Measurements from ENCODE around the gene TGFBR3L. TPM values are rescaled to one million over a fixed set of nuclear protein-coding genes. Genes with fewer than 3 reads are reported as not detected.
A peak's percentile ranks its signal among the peaks of the same experiment; 100 is the strongest.
"Not testable (repeated sequence)": the region's sequence is repeated elsewhere in the genome, so short reads cannot be mapped to it uniquely, and the experiment has no call there.

TGFBR3L gene
- total RNA-seq, 1 donor from 2014 or later: 2.1 TPM

GRCh38 chr19:7888826-7889217 is 25.8 kb upstream of the TGFBR3L start:
- no peak for TF ChIP-seq CTCF (IDR thresholded peaks at IDR 0.05)
- DNase-seq (no peak), ATAC-seq (peak in 1 of 2 donors; percentile 12)
- H3K4me3 ChIP-seq: peak overlapping the region; percentile 52
- no peaks in the 10 kb centered on the region for H3K36me3 ChIP-seq
- H3K27me3 ChIP-seq (ENCODE audit: low read depth): peaks cover 16% of the 10 kb centered on the region
- H3K9me3 ChIP-seq: no peaks in the 10 kb centered on the region
- peak overlapping the region; percentile 53 for H3K27ac ChIP-seq
- intact Hi-C loops (cut with DNase I): no loop called here
- H3K4me1 ChIP-seq: no peaks in the 10 kb centered on the region

GRCh38 chr19:7893362-7894101 is 21.1 kb upstream of the TGFBR3L start:
- ATAC-seq; DNase-seq; intact Hi-C loops (cut with DNase I); H3K27ac ChIP-seq; H3K36me3 ChIP-seq; H3K9me3 ChIP-seq; H3K4me1 ChIP-seq; H3K4me3 ChIP-seq: not testable (repeated sequence)
- peaks cover 15% of the 10 kb centered on the region for H3K27me3 ChIP-seq (ENCODE audit: low read depth)

GRCh38 chr19:7894612-7895309 is 19.9 kb upstream of the TGFBR3L start:
- peak; percentile 84 to 85 for ATAC-seq
- intact Hi-C loops (cut with DNase I): no loop called here
- Histone ChIP-seq H3K4me3 (no peak overlapping the region), H3K27me3 (ENCODE audit: low read depth) (peaks cover 9% of the 10 kb centered on the region), H3K9me3 (no peaks in the 10 kb centered on the region), H3K4me1 (no peaks in the 10 kb centered on the region), H3K27ac (peak overlapping the region; percentile 59), H3K36me3 (no peaks in the 10 kb centered on the region)
- TF ChIP-seq CTCF (IDR thresholded peaks at IDR 0.05): no peak
- DNase-seq: peak; percentile 80

- DNase-seq: no peak
- intact Hi-C loops (cut with DNase I): no loop called here
These were observed 19.1 kb upstream of the TGFBR3L start for GRCh38 chr19:7895565-7895964.

GRCh38 chr19:7897292-7897691 is 17.3 kb upstream of the TGFBR3L start:
- TF ChIP-seq CTCF (IDR thresholded peaks at IDR 0.05): no peak
- DNase-seq: peak; percentile 65
- Histone ChIP-seq H3K27ac (no peak overlapping the region), H3K4me3 (no peak overlapping the region), H3K4me1 (peaks cover 5% of the 10 kb centered on the region), H3K27me3 (ENCODE audit: low read depth) (peaks cover 9% of the 10 kb centered on the region), H3K9me3 (no peaks in the 10 kb centered on the region), H3K36me3 (no peaks in the 10 kb centered on the region)
- peak; percentile 25 to 41 for ATAC-seq
- intact Hi-C loops (cut with DNase I): no loop called here

More at GRCh38 chr19:7895565-7895964, 19.1 kb upstream of the TGFBR3L start:
- no peak for TF ChIP-seq CTCF (IDR thresholded peaks at IDR 0.05)
- ATAC-seq: no peak
- H3K27ac ChIP-seq: peak overlapping the region; percentile 59
- no peaks in the 10 kb centered on the region for H3K36me3 ChIP-seq
- H3K9me3 ChIP-seq: no peaks in the 10 kb centered on the region
- no peak overlapping the region for H3K4me3 ChIP-seq
- H3K4me1 ChIP-seq: no peaks in the 10 kb centered on the region
- peaks cover 9% of the 10 kb centered on the region for H3K27me3 ChIP-seq (ENCODE audit: low read depth)

GRCh38 chr19:7898967-7899366 is 15.7 kb upstream of the TGFBR3L start:
- Histone ChIP-seq H3K4me1 (peaks cover 13% of the 10 kb centered on the region), H3K36me3 (no peaks in the 10 kb centered on the region), H3K9me3 (no peaks in the 10 kb centered on the region), H3K27ac (no peak overlapping the region), H3K4me3 (no peak overlapping the region), H3K27me3 (ENCODE audit: low read depth) (peaks cover 9% of the 10 kb centered on the region)
- no peak for ATAC-seq
- intact Hi-C loops (cut with DNase I): no loop called here
- TF ChIP-seq CTCF (IDR thresholded peaks at IDR 0.05): no peak
- DNase-seq: no peak

Measured in lower lobe of right lung (tissue), 2 donors.